ENCODE results near the gene TTC7B.

Gene TTC7B

GRCh38 chr14:90576581-90576980 lies 239.6 kb downstream of the TTC7B start:
- ATAC-seq (no peak), DNase-seq (no peak)

DNA sequence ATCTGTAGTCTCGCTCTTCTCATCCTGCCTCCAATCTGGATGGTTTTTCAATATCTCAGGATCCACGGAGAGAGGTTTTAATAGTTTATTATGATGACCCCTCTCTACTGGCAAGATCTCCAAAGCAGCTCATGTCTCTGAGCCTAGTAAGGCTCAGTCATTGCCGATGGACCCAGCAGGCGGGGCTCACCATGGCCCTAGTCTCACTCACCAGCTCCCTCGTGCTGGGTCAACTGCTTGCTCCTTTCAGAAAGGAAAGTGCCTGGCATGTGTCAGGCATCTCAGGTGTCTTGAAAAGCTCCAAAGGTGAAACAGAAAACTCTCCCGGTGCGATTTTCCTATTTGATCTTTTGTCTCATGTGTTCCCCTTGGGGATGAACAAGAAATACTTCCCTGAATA lies 240.4 kb downstream of the TTC7B start:
- no peak for DNase-seq
- no peak for ATAC-seq

DNA sequence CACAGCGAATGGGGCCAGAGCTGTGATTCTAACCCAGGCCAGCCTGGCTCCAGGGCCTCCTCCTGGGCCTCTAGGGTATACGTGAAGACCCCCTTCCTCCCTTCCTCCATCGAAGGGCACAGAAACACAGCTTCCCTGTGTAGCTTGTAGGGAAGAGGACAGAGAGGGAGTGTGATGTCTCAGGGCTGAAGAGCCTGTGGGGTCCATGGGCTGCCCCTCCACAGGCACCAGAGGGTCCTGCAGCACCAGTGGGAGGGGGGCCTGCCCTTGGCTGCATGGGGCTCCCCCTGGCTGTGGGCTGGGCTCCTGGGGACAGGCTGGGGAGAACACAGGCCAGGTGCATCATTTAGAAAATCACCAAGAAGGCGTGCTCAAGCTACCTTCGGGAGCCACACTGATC lies 240.9 kb downstream of the TTC7B start:
- DNase-seq (no peak), ATAC-seq (no peak)

DNA sequence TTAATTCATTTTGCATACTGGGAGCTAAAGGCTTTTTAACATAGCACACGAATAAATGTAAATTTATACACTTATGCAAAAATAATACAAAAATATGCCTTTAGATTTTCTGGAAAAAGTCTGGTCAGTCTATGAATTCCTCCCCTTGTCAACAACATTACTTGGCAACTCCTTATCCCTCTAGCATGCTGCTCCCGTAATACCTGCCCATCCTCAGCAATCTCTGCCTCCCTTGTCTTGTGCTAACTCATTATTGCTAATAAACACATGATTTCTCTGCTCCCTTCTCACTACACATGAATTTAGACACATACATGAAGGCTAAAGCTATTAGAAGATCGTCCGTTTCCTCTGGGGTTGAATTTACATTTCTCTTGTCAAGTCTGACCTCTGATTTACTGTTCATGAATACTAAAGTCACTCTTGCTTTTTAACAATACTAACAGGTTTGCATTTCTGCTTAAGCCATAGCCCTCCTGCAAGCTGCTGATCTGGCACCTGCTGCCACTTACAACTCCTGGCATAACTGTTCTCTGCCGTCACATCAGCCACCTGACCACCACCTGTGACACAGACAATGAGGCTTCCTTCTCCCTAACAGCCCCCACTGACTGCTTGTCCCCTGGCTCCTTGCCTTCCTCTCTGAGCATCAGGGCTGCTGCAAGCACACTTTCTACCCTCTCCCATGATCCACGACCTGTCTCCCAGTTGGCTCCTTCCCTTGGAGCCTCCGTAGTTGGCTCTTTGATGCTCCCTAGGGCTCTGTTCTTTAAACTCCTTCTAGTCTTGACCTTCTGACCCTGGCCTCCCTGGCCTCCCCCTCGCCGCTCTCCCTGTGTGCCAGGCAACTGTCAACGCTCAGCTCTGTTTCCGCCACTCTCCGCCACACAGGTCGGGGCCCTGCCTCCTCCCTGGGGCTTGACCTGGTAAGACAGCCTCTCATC lies 241.8 kb downstream of the TTC7B start:
- DNase-seq (no peak), ATAC-seq (no peak)

- ATAC-seq (no peak), DNase-seq (no peak)
These were observed 242.7 kb downstream of the TTC7B start for GRCh38 chr14:90573385-90574105.

- ATAC-seq: no peak
These were observed 243.6 kb downstream of the TTC7B start for GRCh38 chr14:90572441-90573150.

DNA sequence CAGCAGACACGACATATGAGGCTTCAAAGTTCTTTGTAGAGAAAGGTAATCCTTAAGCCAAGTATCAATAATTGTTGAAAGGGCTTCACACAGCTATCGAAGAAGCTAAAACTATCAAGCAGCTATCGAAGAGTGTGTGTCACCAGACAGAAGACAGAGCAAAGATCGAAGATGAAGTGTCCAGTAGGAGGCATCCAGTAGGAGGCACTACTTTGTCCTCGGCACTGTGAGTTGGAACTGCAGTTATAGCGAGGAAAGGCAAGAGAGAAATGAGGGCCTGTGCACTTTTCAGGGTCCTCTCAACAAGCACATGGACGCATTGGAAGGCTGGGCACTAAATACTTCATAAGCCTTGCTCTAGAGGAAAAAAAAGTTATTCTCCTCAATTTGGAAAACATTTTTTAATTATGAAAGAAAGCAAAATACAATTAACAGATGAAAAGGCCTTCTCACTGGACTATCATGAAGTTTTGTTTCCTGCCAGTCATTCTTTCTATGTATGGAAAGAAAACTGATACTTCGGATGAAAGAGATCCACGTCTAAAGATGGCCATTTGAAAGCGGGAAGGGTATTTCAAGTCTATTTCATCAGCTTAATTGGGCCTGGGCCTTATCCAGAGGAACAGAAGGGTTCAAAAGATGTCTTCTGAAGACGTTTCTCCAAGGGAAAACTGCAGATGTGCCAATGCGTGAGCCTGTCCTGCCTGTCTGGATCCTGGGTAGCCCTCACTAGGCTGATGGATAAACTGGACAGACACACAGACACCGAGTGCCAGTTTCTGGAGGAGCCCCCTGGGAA lies 244.9 kb downstream of the TTC7B start:
- ATAC-seq (no peak), DNase-seq (no peak)

More at GRCh38 chr14:90572441-90573150, 243.6 kb downstream of the TTC7B start:
- DNase-seq: no peak

GRCh38 chr14:90570461-90570860 lies 245.8 kb downstream of the TTC7B start:
- ATAC-seq (no peak), DNase-seq (no peak)

- ATAC-seq (no peak), DNase-seq (no peak)
These were observed 246.4 kb downstream of the TTC7B start for GRCh38 chr14:90569606-90570387.

DNA sequence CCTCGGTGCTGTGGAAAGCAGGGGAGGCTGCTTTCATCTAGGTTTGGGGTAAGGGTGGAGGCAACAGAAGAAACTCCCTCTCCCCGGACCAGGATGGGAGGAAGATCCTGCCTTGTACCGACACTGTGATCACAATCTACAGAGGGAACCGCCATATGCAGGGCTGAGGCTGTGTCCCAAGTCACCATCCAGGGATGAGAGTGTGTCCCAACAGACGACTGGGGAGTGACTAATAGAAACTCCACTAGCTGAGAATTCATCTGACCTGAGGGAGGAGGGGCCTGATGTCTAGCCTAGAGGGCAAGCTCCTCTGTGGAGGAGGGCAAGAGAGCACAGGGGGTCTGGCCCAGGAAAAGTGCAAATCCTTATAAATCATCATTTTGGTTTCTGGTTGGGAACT lies 247.0 kb downstream of the TTC7B start:
- DNase-seq (no peak), ATAC-seq (no peak)

DNA sequence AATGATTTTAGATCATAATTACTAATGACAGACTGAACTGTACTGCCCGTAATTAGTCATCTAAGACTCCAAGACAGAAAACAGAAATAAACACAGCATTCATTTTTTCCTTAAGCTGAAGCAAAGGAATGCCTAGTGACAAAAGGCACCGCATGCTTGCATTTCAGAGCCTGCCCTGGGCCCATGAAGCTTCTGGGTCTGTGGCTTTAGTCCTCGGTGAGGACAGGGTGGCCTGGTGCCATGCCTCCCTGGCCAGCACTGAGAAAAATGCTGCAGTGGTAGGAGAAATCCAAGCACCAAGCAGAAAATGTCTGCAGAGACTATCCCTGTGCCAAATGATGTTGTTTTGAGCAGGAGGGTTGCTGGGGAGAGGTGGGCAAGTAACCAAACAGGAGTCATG lies 247.8 kb downstream of the TTC7B start:
- ATAC-seq (no peak), DNase-seq (no peak)

- no peak for DNase-seq
- ATAC-seq: no peak
These were observed 248.2 kb downstream of the TTC7B start for GRCh38 chr14:90567991-90568390.

- DNase-seq (no peak), ATAC-seq (no peak)
These were observed 249.0 kb downstream of the TTC7B start for GRCh38 chr14:90567191-90567590.

- ATAC-seq (no peak), DNase-seq (no peak)
These were observed 249.7 kb downstream of the TTC7B start for GRCh38 chr14:90566481-90566880.

DNA sequence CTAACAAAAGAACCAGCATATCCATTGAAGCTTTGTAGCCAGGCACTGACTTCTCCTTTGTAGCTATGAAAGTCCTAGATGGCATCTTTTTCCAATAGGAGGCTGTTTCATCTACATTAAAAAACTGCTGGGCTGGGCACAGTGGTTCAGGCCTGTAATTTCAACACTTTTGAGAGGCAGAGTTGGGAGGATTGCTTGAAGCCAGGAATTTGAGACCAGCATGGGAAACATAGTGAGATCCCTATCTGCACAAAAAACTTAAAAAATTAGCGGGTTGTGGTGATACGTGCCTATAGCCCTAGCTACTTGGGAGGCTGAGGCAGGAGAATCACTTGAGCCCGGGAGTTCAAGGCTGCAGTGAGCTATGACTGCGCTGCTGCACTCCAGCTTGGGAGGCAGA lies 251.7 kb downstream of the TTC7B start:
- no peak for DNase-seq
- no peak for ATAC-seq

DNA sequence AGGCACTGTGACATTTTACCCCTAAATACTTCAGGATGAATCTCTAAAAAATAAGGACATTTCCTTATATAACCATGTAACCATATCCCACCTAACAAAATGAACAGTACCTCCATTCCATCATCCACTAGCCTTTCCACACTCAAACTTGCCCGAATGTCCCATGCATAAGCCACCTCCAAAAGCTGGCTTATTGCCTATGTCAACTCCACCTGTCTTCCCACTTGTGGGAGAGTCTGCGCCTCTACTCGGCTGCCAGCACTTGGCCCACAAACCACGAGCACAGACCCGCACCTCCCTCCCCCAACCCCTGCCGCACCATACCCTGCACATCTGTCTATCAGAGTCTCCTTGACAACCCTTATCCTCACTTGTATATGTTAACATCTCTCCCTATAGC lies 253.6 kb downstream of the TTC7B start:
- no peak for DNase-seq
- no peak for ATAC-seq

GRCh38 chr14:90561920-90562319 lies 254.3 kb downstream of the TTC7B start:
- ATAC-seq (no peak), DNase-seq (no peak)

GRCh38 chr14:90560991-90561390 lies 255.2 kb downstream of the TTC7B start:
- ATAC-seq: no peak

DNA sequence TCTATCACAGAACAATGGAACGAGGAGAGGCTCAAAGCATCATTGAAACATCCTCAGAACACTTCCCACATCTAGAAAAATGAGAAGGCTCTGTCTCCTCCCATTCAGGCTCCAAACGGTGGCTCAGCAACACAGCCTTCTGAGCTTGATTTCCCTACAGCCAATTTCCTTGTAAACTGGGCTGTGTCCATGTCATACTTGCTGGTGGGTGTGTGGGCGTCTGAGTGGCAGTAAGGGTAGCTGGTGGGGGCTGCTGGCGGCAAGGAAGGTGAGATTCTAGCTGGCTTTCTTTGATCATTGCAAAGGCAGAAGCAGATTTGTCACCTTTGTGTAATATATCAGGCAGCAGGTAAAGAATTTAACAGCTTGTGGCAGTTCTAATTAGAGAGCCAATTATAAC lies 255.7 kb downstream of the TTC7B start:
- no peak for ATAC-seq
- DNase-seq: no peak

More at GRCh38 chr14:90560991-90561390, 255.2 kb downstream of the TTC7B start:
- DNase-seq: no peak

DNA sequence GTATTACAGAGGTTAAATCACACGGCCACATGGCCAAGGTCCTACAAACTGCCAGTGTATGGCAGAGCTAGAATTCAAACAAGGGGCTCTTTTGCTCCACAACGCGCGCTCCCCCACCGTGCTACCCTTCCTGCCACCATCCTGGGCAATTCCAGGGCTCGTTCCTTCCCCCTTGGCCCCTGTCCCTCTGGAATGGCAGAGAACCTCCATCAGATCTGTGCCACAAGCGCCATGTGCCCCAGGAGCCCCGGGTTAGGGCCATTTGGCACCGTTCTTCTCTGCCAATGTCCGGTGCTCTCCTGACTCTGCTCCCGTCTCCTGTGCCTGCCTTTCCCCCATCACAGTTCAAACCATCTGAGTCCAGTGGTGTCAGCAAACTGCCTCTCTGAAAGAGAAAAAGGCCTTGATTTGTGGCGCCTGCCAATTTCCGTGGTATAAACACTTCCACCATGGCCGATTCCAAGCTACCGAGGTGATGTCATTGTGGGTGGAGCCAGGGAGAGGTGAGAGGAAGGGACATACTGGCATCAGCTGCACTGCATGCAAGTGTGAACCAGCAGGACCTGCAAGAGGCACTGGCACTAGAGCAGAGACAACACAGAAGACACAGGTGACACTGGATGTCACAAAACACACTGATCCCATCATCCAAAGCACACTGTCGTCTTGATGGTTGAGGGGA lies 256.3 kb downstream of the TTC7B start:
- no peak for DNase-seq

More for the DNA sequence above, 256.3 kb downstream of the TTC7B start:
- no peak for ATAC-seq

Data from stimulated activated naive CD8-positive, alpha-beta T cell treated with anti-CD3 and anti-CD28 coated beads, Interleukin-15, Interleukin-2, amounts not matched to agents 100 U/mL and 50 U/mL, for 24 hours (primary cell).